RCC 7860 (cell line): ENCODE measurements around the gene ZBTB17.

Experiments used
- DNase-seq: peaks from one replicate; pipeline ENCODE4 v3.0.0-alpha.2; 2015; ENCODE audit warnings: low spot score
- FAIRE-seq: peaks from 2 replicates; lab custom pipeline; 2012; peaks lifted over from hg19 to GRCh38; lab: Jason Lieb, UNC

ZBTB17 gene

GRCh38 chr1:15962671-15963362 is 13.1 kb downstream of the ZBTB17 start:
- FAIRE-seq (no peak), DNase-seq (no peak)

- FAIRE-seq (no peak), DNase-seq (no peak)
Measured at GRCh38 chr1:15962176-15962575, 13.7 kb downstream of the ZBTB17 start.

GRCh38 chr1:15961492-15961891 is 14.4 kb downstream of the ZBTB17 start:
- DNase-seq: no peak
- FAIRE-seq: no peak

GRCh38 chr1:15960808-15961207 is 15.1 kb downstream of the ZBTB17 start:
- DNase-seq (no peak), FAIRE-seq (no peak)

- DNase-seq (no peak), FAIRE-seq (no peak)
Measured at GRCh38 chr1:15959827-15960446, 16.0 kb downstream of the ZBTB17 start.

- no peak for FAIRE-seq
- no peak for DNase-seq
Measured at GRCh38 chr1:15959424-15959823, 16.5 kb downstream of the ZBTB17 start.

- FAIRE-seq (no peak), DNase-seq (no peak)
Measured at GRCh38 chr1:15958793-15959192, 17.1 kb downstream of the ZBTB17 start.

GRCh38 chr1:15958111-15958510 is 17.8 kb downstream of the ZBTB17 start:
- FAIRE-seq (no peak), DNase-seq (no peak)

GRCh38 chr1:15957221-15958095 is 18.4 kb downstream of the ZBTB17 start:
- FAIRE-seq (no peak), DNase-seq (no peak)

GRCh38 chr1:15956150-15956549 is 19.8 kb downstream of the ZBTB17 start:
- DNase-seq (no peak), FAIRE-seq (no peak)

- FAIRE-seq: no peak
- DNase-seq: no peak
Measured at GRCh38 chr1:15955552-15955951, 20.3 kb downstream of the ZBTB17 start.

GRCh38 chr1:15954316-15954715 is 21.6 kb downstream of the ZBTB17 start:
- no peak for FAIRE-seq
- DNase-seq: no peak

GRCh38 chr1:15953791-15954241 is 22.1 kb downstream of the ZBTB17 start:
- FAIRE-seq: no peak
- no peak for DNase-seq

GRCh38 chr1:15953294-15953771 is 22.6 kb downstream of the ZBTB17 start:
- no peak for FAIRE-seq
- no peak for DNase-seq

GRCh38 chr1:15952317-15953258 is 23.3 kb downstream of the ZBTB17 start:
- FAIRE-seq (peak; percentile 96), DNase-seq (peak; percentile 99)

- no peak for DNase-seq
- FAIRE-seq: no peak
Measured at GRCh38 chr1:15951341-15952153, 24.4 kb downstream of the ZBTB17 start.

- FAIRE-seq: no peak
- DNase-seq: no peak
Measured at GRCh38 chr1:15950763-15951295, 25.1 kb downstream of the ZBTB17 start.

- DNase-seq: no peak
- FAIRE-seq: no peak
Measured at GRCh38 chr1:15950302-15950701, 25.6 kb downstream of the ZBTB17 start.
